IMR-90 (cell line): ENCODE data around the gene YKT6. TPM values are rescaled to one million over a fixed set of nuclear protein-coding genes. Genes with fewer than 3 reads are reported as not detected.

Experiments
- ATAC-seq: fragments of 200-7000 bp; cut with Tn5 transposase; 2 replicates; pipeline ENCODE4 v1.9.1; 2020; ENCODE audit warnings: low read depth, mild to moderate bottlenecking, moderate library complexity
- BruUV-seq: library from RNA; stranded (reverse); fragments of 400-500 nt; replicated peaks from 2 replicates; lab custom pipeline; 2021; lab: Mats Ljungman, UMichigan
- CTCF ChIA-PET: fragments of 300-600 bp; formaldehyde crosslinking; extraction: SDS; loops from one replicate; lab custom pipeline; 2021; ENCODE audit warnings: antibody characterized with exemption; lab: Yijun Ruan, JAX
- POLR2A ChIA-PET: fragments of 300-600 bp; sonication (Branson Sonifier 250); formaldehyde crosslinking; loops from one replicate; lab custom pipeline; 2022; ENCODE audit warnings: antibody characterized with exemption; ENCODE audit not compliant: unreplicated experiment; lab: Charles Lee
- DNase-seq: peaks from one replicate; pipeline ENCODE4 v3.0.0; 2013
- H2AFZ ChIP-seq: replicated peaks from 2 replicates; pipeline ENCODE3; 2013; ENCODE audit warnings: low read length, mild to moderate bottlenecking; ENCODE audit not compliant: poor library complexity
- H2AK5ac ChIP-seq: 2 replicates; pipeline ENCODE4 v1.6.1; 2013; ENCODE audit warnings: low read depth, low read length, inconsistent platforms
- H2AK9ac ChIP-seq: replicated peaks from 2 replicates; pipeline ENCODE3; 2013; ENCODE audit warnings: mild to moderate bottlenecking, low read depth, low read length, moderate library complexity; ENCODE audit not compliant: poor library complexity
- H2BK120ac ChIP-seq: 2 replicates; pipeline ENCODE4 v1.6.1; 2013; ENCODE audit warnings: low read depth, low read length, inconsistent platforms
- H2BK15ac ChIP-seq: 3 replicates; pipeline ENCODE4 v1.6.1; 2013; ENCODE audit warnings: low read depth, low read length, inconsistent platforms
- H2BK20ac ChIP-seq: 2 replicates; pipeline ENCODE4 v1.6.1; 2013; ENCODE audit warnings: low read depth, mild to moderate bottlenecking, inconsistent platforms, low read length, moderate library complexity
- H2BK5ac ChIP-seq: 2 replicates; pipeline ENCODE4 v1.6.1; 2013; ENCODE audit warnings: mild to moderate bottlenecking, low read depth, low read length, inconsistent platforms; ENCODE audit not compliant: poor library complexity, severe bottlenecking
- H3K14ac ChIP-seq: replicated peaks from 2 replicates; pipeline ENCODE4 v1.6.1; 2013; ENCODE audit warnings: low read depth, low read length, inconsistent platforms
- H3K18ac ChIP-seq: 2 replicates; pipeline ENCODE4 v1.6.1; 2013; ENCODE audit warnings: low read depth, low read length, control low read depth
- H3K23ac ChIP-seq: 2 replicates; pipeline ENCODE4 v1.6.1; 2013; ENCODE audit warnings: low read depth, low read length, inconsistent platforms
- H3K27ac ChIP-seq: 2 replicates; pipeline ENCODE4 v1.5.1; 2013; ENCODE audit warnings: mild to moderate bottlenecking, control low read depth, low read length; ENCODE audit not compliant: insufficient read depth
- H3K27me3 ChIP-seq: 2 replicates; pipeline ENCODE4 v1.6.1; 2013; ENCODE audit warnings: low read length; ENCODE audit not compliant: control insufficient read depth, insufficient read depth
- H3K36me3 ChIP-seq: 2 replicates; pipeline ENCODE4 v1.6.1; 2013; ENCODE audit warnings: low read length, mixed read lengths; ENCODE audit not compliant: control insufficient read depth, insufficient read depth
- H3K4ac ChIP-seq: 2 replicates; pipeline ENCODE4 v1.6.1; 2013; ENCODE audit warnings: low read depth, low read length, inconsistent platforms
- H3K4me1 ChIP-seq: 2 replicates; pipeline ENCODE4 v1.6.1; 2013; ENCODE audit warnings: low read length, mixed read lengths; ENCODE audit not compliant: control insufficient read depth, insufficient read depth
- H3K4me2 ChIP-seq: 2 replicates; pipeline ENCODE4 v1.6.1; 2013; ENCODE audit warnings: low read depth, mild to moderate bottlenecking, control low read depth, low read length, moderate library complexity
- H3K4me3 ChIP-seq: 2 replicates; pipeline ENCODE4 v1.5.1; 2013; ENCODE audit warnings: low read depth, mild to moderate bottlenecking, control low read depth, low read length, moderate library complexity; ENCODE audit not compliant: insufficient read depth
- H3K56ac ChIP-seq: 2 replicates; pipeline ENCODE4 v1.6.1; 2013; ENCODE audit warnings: low read length, inconsistent platforms; ENCODE audit not compliant: insufficient read depth; ENCODE audit errors: extremely low read depth
- H3K79me1 ChIP-seq, 2 experiments: 2 replicates each; pipeline ENCODE4 v1.6.1; 2013; ENCODE audit warnings: low read length in 2 of 2, inconsistent platforms in 1 of 2, low read depth in 1 of 2
- H3K9ac ChIP-seq: 2 replicates; pipeline ENCODE4 v1.6.1; 2013; ENCODE audit warnings: low read depth, low read length, control low read depth
- H3K9me1 ChIP-seq: 2 replicates; pipeline ENCODE4 v1.6.1; 2013; ENCODE audit warnings: low read length, inconsistent platforms; ENCODE audit not compliant: insufficient read depth
- H3K9me3 ChIP-seq: 2 replicates; pipeline ENCODE4 v1.6.1; 2013; ENCODE audit warnings: low read length; ENCODE audit not compliant: control insufficient read depth, insufficient read depth
- H4K20me1 ChIP-seq: 2 replicates; pipeline ENCODE4 v1.6.1; 2013; ENCODE audit warnings: low read length, inconsistent platforms; ENCODE audit not compliant: insufficient read depth
- H4K5ac ChIP-seq: 2 replicates; pipeline ENCODE4 v1.6.1; 2013; ENCODE audit warnings: mild to moderate bottlenecking, low read depth, low read length, control low read depth
- H4K8ac ChIP-seq, 2 experiments: 2 replicates each; pipeline ENCODE4 v1.6.1; 2013; ENCODE audit warnings: low read depth in 2 of 2, low read length in 2 of 2, control low read depth in 1 of 2, inconsistent platforms in 1 of 2
- H4K91ac ChIP-seq: 2 replicates; pipeline ENCODE4 v1.6.1; 2013; ENCODE audit warnings: low read depth, low read length, inconsistent platforms; ENCODE audit not compliant: insufficient read depth
- BHLHE40 ChIP-seq: fragments of 150-350 bp; IDR thresholded peaks from 2 replicates; pipeline ENCODE4 v1.6.1; 2016; ENCODE audit warnings: mild to moderate bottlenecking, low read depth, low read length
- CTCF ChIP-seq: conservative IDR thresholded peaks from 2 replicates; pipeline ENCODE4 v1.5.1; 2012; ENCODE audit warnings: mild to moderate bottlenecking, low read depth, low read length, improper control_type of control experiment
- ELK1 ChIP-seq: fragments of 150-350 bp; IDR thresholded peaks from 2 replicates; pipeline ENCODE4 v1.6.1; 2016; ENCODE audit warnings: low read depth, mild to moderate bottlenecking, low read length, moderate library complexity, borderline replicate concordance
- FOS ChIP-seq: fragments of 150-350 bp; IDR thresholded peaks from 2 replicates; pipeline ENCODE4 v1.6.1; 2016; ENCODE audit warnings: low read depth, low read length
- MAZ ChIP-seq: IDR thresholded peaks from 2 replicates; pipeline ENCODE4 v1.6.1; 2012; ENCODE audit warnings: low read depth, mild to moderate bottlenecking, low read length, improper control_type of control experiment, moderate library complexity, borderline replicate concordance
- NFE2L2 ChIP-seq: fragments of 150-350 bp; IDR thresholded peaks from 2 replicates; pipeline ENCODE4 v1.6.1; 2016; ENCODE audit warnings: low read depth, mild to moderate bottlenecking, low read length
- POLR2A ChIP-seq: IDR thresholded peaks from 2 replicates; pipeline ENCODE4 v1.6.1; 2012; ENCODE audit warnings: mild to moderate bottlenecking, low read depth, low read length
- RAD21 ChIP-seq: IDR thresholded peaks from 2 replicates; pipeline ENCODE4 v1.6.1; 2012; ENCODE audit warnings: low read length, improper control_type of control experiment
- RCOR1 ChIP-seq: IDR thresholded peaks from 2 replicates; pipeline ENCODE4 v1.6.1; 2012; ENCODE audit warnings: mild to moderate bottlenecking, low read length, improper control_type of control experiment; ENCODE audit not compliant: insufficient replicate concordance
- RFX5 ChIP-seq: IDR thresholded peaks from 2 replicates; pipeline ENCODE4 v1.8.0; 2012; ENCODE audit warnings: low read depth, mild to moderate bottlenecking, low read length, moderate library complexity
- SMC3 ChIP-seq: fragments of 150-350 bp; IDR thresholded peaks from 2 replicates; pipeline ENCODE4 v1.6.1; 2016; ENCODE audit warnings: low read depth, mild to moderate bottlenecking, antibody characterized with exemption, low read length, moderate library complexity
- USF2 ChIP-seq: fragments of 150-350 bp; IDR thresholded peaks from 2 replicates; pipeline ENCODE4 v1.6.1; 2017; ENCODE audit warnings: mild to moderate bottlenecking, antibody characterized with exemption, low read length, low read depth
- WGBS, 2 experiments: methylation state at CpG; one replicate each; pipeline versions ENCODE4 v1.1.5 to v1.1.7; 2013; ENCODE audit warnings: missing lambda C conversion rate in 2 of 2; ENCODE audit not compliant: insufficient read length in 1 of 2; ENCODE audit errors: extremely low coverage in 2 of 2; 5-methylcytosine and 5-hydroxymethylcytosine counted together
- dilution Hi-C: fragments of 300-500 bp; cut with HindIII; formaldehyde crosslinking; loops from one replicate; pipeline ENCODE4 v1.14.3; 2018; ENCODE audit warnings: low sequenced_read_pairs; ENCODE audit not compliant: unreplicated experiment
- in situ Hi-C: fragments of 300-500 bp; cut with MboI; formaldehyde crosslinking; loops from 3 replicates; pipeline ENCODE4 v1.14.3; 2019; ENCODE audit warnings: low sequenced_read_pairs, inconsistent platforms, mixed read lengths
- intact Hi-C: fragments of 100-400 bp; cut with micrococcal nuclease; formaldehyde crosslinking; loops from 2 replicates; pipeline ENCODE4 v1.10.0; 2022
- polyA plus RNA-seq, 3 experiments: library from polyadenylated mRNA; depleted of rRNA; stranded (reverse); fragments of >200 nt; gene quantifications; 2 replicates each; pipeline ENCODE4 v1.2.3, GENCODE V29; 2012; ENCODE audit warnings: low replicate concordance in 1 of 3
- total RNA-seq: library from RNA; depleted of rRNA; stranded (reverse); fragments of >200 nt; gene quantifications from 2 replicates; pipeline ENCODE4 v1.2.3, GENCODE V29; 2012

YKT6 gene
- total and polyA plus RNA-seq, 2 of the 4 experiments (the other 2 are of a cell fraction): 115 to 120 TPM

- BruUV-seq: no TSS peak
- in situ Hi-C loops: no loop called here
These were observed 28.8 kb downstream of the YKT6 start for GRCh38 chr7:44229546-44230105.

More at GRCh38 chr7:44229546-44230105, 28.8 kb downstream of the YKT6 start:
- Histone ChIP-seq H3K9me1 (no peaks in the 10 kb centered on the region), H4K91ac (no peak overlapping the region), H2BK5ac (no peak overlapping the region), H3K9ac (no peak overlapping the region), H3K4ac (no peak overlapping the region), H2AK5ac (no peak overlapping the region), H4K5ac (no peak overlapping the region), H3K4me3 (no peak overlapping the region), H3K18ac (no peak overlapping the region), H3K27ac (no peak overlapping the region), H4K8ac (no peak overlapping the region), H2BK15ac (no peak overlapping the region), H3K4me2 (no peak overlapping the region), H3K9me3 (no peaks in the 10 kb centered on the region), H3K79me1 (no peaks in the 10 kb centered on the region), H3K36me3 (no peaks in the 10 kb centered on the region), H4K20me1 (no peaks in the 10 kb centered on the region), H3K56ac (no peak overlapping the region), H3K4me1 (no peaks in the 10 kb centered on the region), H2AFZ (no peak overlapping the region), H2AK9ac (no peak overlapping the region), H3K14ac (no peak overlapping the region), H3K27me3 (peaks cover 53% of the 10 kb centered on the region), H2BK120ac (no peak overlapping the region), H2BK20ac (no peak overlapping the region), H3K23ac (no peak overlapping the region)
- CTCF ChIA-PET: no interaction called here
- WGBS, 2 experiments: 78% methylated on average over 4 of the region's 11 CpGs; no CpG with 5 or more reads in 1 of the 2 experiments
- TF ChIP-seq FOS (no peak), POLR2A (no peak), RAD21 (no peak), USF2 (no peak), RCOR1 (no peak), CTCF (no peak), SMC3 (no peak), RFX5 (no peak), ELK1 (no peak), MAZ (no peak), NFE2L2 (no peak), BHLHE40 (no peak)
- dilution Hi-C loops: no loop called here
- intact Hi-C loops: no loop called here
- no peak for ATAC-seq
- no peak for DNase-seq
- POLR2A ChIA-PET: no interaction called here
